Body of pancreas (tissue), 4 donors: ENCODE results near the gene PUSL1.

ENCODE experiments used
- CTCF ChIP-seq, 7 experiments: fragments of 450-650 bp in 4 of 7; fragments of 200-600 bp in 3 of 7; sonication (generic) in 3 of 7; IDR thresholded peaks; one replicate each; pipeline ENCODE4 v1.5.1; 2016 to 2019; ENCODE audit warnings: antibody characterized with exemption in 7 of 7
- POLR2A ChIP-seq, 3 donors: fragments of 450-650 bp; IDR thresholded peaks; one replicate each; pipeline ENCODE4 v1.6.1; 2016; ENCODE audit warnings: antibody characterized with exemption in 3 of 3, mild to moderate bottlenecking in 2 of 3

- TF ChIP-seq CTCF (IDR thresholded peaks at IDR 0.05) (no peak), POLR2A (IDR thresholded peaks at IDR 0.05) (no peak)
Observed at GRCh38 chr1:1293263-1294249, 14.8 kb upstream of the PUSL1 start.
